K562 (cell line): Measurements from ENCODE around the gene CASTOR1. TPM values are rescaled to one million over a fixed set of nuclear protein-coding genes. Genes with fewer than 3 reads are reported as not detected.

ENCODE experiments used
- BCL6 ChIP-seq: fragments of 250-450 bp; sonication (Bioruptor Pico); IDR thresholded peaks from 2 replicates; pipeline ENCODE4 v1.4.0; 2020
- CBX8 ChIP-seq: fragments of 200-600 bp; sonication (generic); IDR thresholded peaks from 2 replicates; pipeline ENCODE4 v1.6.1; 2012; ENCODE audit warnings: borderline replicate concordance, mixed run types, low read depth, mild to moderate bottlenecking, moderate library complexity, mixed read lengths, low read length, control low read depth, inconsistent platforms; ENCODE audit not compliant: poor library complexity, severe bottlenecking; ENCODE audit errors: extremely low read depth
- CREM ChIP-seq: IDR thresholded peaks from 2 replicates; pipeline ENCODE4 v1.6.1; 2014; ENCODE audit warnings: antibody characterized with exemption, low read depth
- EGR1 ChIP-seq: fragments of 450-650 bp; conservative IDR thresholded peaks from 2 replicates; pipeline ENCODE4 v1.6.1; 2017; ENCODE audit warnings: mild to moderate bottlenecking
- NCOA6 ChIP-seq: fragments of 450-650 bp; IDR thresholded peaks from 2 replicates; pipeline ENCODE4 v1.6.1; 2017; ENCODE audit warnings: mild to moderate bottlenecking
- POLR2AphosphoS5 ChIP-seq: IDR thresholded peaks from 2 replicates; pipeline ENCODE4 v1.6.1; 2011; ENCODE audit warnings: mild to moderate bottlenecking, low read depth, low read length, moderate library complexity; ENCODE audit not compliant: control insufficient read depth, insufficient read depth
- RBM25 ChIP-seq: fragments of 200-400 bp; formaldehyde crosslinking; IDR thresholded peaks from 2 replicates; pipeline ENCODE4 v1.6.1; 2018; ENCODE audit warnings: low read length, low read depth, moderate library complexity; ENCODE audit not compliant: severe bottlenecking
- SIN3A ChIP-seq, 2 experiments: fragments of 150-350 bp in 1 of 2; IDR thresholded peaks; 2 replicates each; pipeline ENCODE4 v1.6.1; 2011 to 2016; ENCODE audit warnings: borderline replicate concordance in 2 of 2, low read depth in 2 of 2, low read length in 2 of 2, mild to moderate bottlenecking in 2 of 2, moderate library complexity in 2 of 2; ENCODE audit not compliant: control insufficient read depth in 1 of 2
- YY1 ChIP-seq, 3 experiments: IDR thresholded peaks; 2 replicates each; pipeline ENCODE4 v1.6.1; 2011; ENCODE audit warnings: low read length in 2 of 3, mild to moderate bottlenecking in 2 of 3, moderate library complexity in 2 of 3, borderline replicate concordance in 1 of 3, control low read depth in 1 of 3, low read depth in 1 of 3; ENCODE audit not compliant: insufficient read depth in 3 of 3, insufficient replicate concordance in 2 of 3, control insufficient read depth in 1 of 3, insufficient read length in 1 of 3; ENCODE audit errors: extremely low read depth in 1 of 3
- ZFX ChIP-seq: sonication (generic); formaldehyde crosslinking; IDR thresholded peaks from 2 replicates; pipeline ENCODE4 v1.8.0; 2022; ENCODE audit warnings: mild to moderate bottlenecking, missing genetic modification reagents, moderate library complexity
- ZNF232 ChIP-seq: sonication (generic); formaldehyde crosslinking; IDR thresholded peaks from 2 replicates; pipeline ENCODE4 v1.8.0; 2022; ENCODE audit warnings: mild to moderate bottlenecking, missing genetic modification reagents
- polyA plus RNA-seq, 8 experiments: library from polyadenylated mRNA; depleted of rRNA in 4 of 8; stranded (reverse) in 5 of 8; unstranded in 3 of 8; fragments of >200 nt; fragmentation: Nextera tagmentation in 2 of 8; fragmentation: Illumina TruSeq in 1 of 8; extraction: Ambion mirVana in 2 of 8; extraction: Trizol in 1 of 8; gene quantifications; 2 replicates each; pipeline versions ENCODE4 v1.2.1 to v1.2.3, GENCODE V29; 2011 to 2014; ENCODE audit warnings: inconsistent platforms in 1 of 8, missing spikeins in 1 of 8
- total RNA-seq, 7 experiments: library from RNA; depleted of rRNA in 6 of 7; stranded (reverse); fragments of >200 nt in 6 of 7; fragmentation: Illumina TruSeq in 2 of 7; extraction: Trizol in 2 of 7; gene quantifications; 2 replicates each; pipeline versions ENCODE4 v1.2.1 to v1.2.3, GENCODE V29; 2011 to 2021; ENCODE audit warnings: low replicate concordance in 1 of 7
- TF ChIP-seq, protein P1 (sequence below): sonication (generic); formaldehyde crosslinking; IDR thresholded peaks from 2 replicates; pipeline ENCODE4 v1.8.0; 2022; ENCODE audit warnings: missing genetic modification reagents, mild to moderate bottlenecking, borderline replicate concordance
- TF ChIP-seq, protein P2 (sequence below): sonication (generic); formaldehyde crosslinking; IDR thresholded peaks from 2 replicates; pipeline ENCODE4 v1.8.0; 2022; ENCODE audit warnings: missing genetic modification reagents, mild to moderate bottlenecking, moderate library complexity, borderline replicate concordance
- TF ChIP-seq, protein P3 (sequence below): sonication (generic); formaldehyde crosslinking; IDR thresholded peaks from 2 replicates; pipeline ENCODE4 v1.8.0; 2023; ENCODE audit warnings: mild to moderate bottlenecking, missing genetic modification reagents

Gene CASTOR1
- total and polyA plus RNA-seq, 9 of the 15 experiments (the other 6 are each of a cell fraction or from before 2014, with no cell fraction given) = 0.35 to 2.6 (median 1.1) TPM

DNA sequence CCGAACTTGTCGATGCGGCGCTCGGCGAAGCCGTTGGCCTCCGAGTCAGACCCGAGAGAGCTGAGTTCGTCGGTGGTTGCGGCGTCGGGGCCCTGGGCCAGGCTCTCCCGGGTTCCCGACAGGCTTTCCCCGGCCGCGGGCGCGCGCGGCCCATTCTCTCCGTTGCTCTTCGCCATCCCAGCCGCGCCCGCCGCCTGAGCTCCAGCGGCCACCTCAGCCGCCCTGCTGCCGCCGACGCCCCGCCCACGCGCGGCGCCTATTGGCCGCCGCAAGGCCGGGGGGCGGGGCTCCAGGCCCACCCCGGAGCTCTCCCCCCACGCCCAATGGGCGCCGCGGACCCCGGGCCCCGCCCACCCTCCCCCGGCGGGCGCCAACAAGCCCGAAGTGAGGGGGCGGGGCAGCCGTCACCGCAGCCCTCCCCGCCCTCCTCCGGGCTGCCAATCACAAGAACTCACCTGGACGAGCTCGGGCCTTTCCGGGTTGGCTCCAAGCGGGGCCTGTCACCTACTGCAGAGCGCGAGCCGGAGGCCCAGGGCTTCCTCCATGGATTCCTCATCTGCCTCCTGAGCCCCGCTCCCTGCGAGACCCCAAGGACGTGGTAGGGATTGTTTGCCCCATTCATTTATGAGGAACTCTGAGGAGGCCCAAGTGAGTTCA is 37.5 kb upstream of the CASTOR1 start, which contains the start of gene TBC1D10A (continued):
- TF ChIP-seq ZFX (CRISPR knock-in tag) = peak; percentile 83
- peak in 1 of 3 experiments; percentile 57 for TF ChIP-seq YY1 (IDR thresholded peaks at IDR 0.05; ENCODE audit: borderline replicate concordance in 1 of 3, control insufficient read depth in 1 of 3, extremely low read depth in 1 of 3, insufficient read depth in 3 of 3, insufficient read length in 1 of 3, insufficient replicate concordance in 2 of 3, low read depth in 1 of 3, low read length in 2 of 3)
- TF ChIP-seq, protein P1, sequence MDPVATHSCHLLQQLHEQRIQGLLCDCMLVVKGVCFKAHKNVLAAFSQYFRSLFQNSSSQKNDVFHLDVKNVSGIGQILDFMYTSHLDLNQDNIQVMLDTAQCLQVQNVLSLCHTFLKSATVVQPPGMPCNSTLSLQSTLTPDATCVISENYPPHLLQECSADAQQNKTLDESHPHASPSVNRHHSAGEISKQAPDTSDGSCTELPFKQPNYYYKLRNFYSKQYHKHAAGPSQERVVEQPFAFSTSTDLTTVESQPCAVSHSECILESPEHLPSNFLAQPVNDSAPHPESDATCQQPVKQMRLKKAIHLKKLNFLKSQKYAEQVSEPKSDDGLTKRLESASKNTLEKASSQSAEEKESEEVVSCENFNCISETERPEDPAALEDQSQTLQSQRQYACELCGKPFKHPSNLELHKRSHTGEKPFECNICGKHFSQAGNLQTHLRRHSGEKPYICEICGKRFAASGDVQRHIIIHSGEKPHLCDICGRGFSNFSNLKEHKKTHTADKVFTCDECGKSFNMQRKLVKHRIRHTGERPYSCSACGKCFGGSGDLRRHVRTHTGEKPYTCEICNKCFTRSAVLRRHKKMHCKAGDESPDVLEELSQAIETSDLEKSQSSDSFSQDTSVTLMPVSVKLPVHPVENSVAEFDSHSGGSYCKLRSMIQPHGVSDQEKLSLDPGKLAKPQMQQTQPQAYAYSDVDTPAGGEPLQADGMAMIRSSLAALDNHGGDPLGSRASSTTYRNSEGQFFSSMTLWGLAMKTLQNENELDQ (CRISPR knock-in tag) = no peak
- no peak for TF ChIP-seq NCOA6
- 0 out of 4 replicates have a peak, but pooled peaks of 1 of the 2 experiments have one; percentile 21 for TF ChIP-seq SIN3A (IDR thresholded peaks at IDR 0.05; ENCODE audit: borderline replicate concordance in 2 of 2, control insufficient read depth in 1 of 2, low read depth in 2 of 2, low read length in 2 of 2)
- TF ChIP-seq, protein P2, sequence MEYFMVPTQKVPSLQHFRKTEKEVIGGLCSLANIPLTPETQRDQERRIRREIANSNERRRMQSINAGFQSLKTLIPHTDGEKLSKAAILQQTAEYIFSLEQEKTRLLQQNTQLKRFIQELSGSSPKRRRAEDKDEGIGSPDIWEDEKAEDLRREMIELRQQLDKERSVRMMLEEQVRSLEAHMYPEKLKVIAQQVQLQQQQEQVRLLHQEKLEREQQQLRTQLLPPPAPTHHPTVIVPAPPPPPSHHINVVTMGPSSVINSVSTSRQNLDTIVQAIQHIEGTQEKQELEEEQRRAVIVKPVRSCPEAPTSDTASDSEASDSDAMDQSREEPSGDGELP = 0 out of 2 replicates have a peak, but pooled peaks have one; percentile 22
- TF ChIP-seq POLR2AphosphoS5 = 0 out of 2 replicates have a peak, but pooled peaks have one; percentile 21
- no peak for TF ChIP-seq BCL6
- TF ChIP-seq ZNF232 = no peak
- TF ChIP-seq RBM25 = peak; percentile 65
- no peak for TF ChIP-seq CBX8
- peak; percentile 17; the same call in 1 of the 2 replicates for TF ChIP-seq EGR1
- 0 out of 2 replicates have a peak, but pooled peaks have one; percentile 35 for TF ChIP-seq CREM
- TF ChIP-seq, protein P3, sequence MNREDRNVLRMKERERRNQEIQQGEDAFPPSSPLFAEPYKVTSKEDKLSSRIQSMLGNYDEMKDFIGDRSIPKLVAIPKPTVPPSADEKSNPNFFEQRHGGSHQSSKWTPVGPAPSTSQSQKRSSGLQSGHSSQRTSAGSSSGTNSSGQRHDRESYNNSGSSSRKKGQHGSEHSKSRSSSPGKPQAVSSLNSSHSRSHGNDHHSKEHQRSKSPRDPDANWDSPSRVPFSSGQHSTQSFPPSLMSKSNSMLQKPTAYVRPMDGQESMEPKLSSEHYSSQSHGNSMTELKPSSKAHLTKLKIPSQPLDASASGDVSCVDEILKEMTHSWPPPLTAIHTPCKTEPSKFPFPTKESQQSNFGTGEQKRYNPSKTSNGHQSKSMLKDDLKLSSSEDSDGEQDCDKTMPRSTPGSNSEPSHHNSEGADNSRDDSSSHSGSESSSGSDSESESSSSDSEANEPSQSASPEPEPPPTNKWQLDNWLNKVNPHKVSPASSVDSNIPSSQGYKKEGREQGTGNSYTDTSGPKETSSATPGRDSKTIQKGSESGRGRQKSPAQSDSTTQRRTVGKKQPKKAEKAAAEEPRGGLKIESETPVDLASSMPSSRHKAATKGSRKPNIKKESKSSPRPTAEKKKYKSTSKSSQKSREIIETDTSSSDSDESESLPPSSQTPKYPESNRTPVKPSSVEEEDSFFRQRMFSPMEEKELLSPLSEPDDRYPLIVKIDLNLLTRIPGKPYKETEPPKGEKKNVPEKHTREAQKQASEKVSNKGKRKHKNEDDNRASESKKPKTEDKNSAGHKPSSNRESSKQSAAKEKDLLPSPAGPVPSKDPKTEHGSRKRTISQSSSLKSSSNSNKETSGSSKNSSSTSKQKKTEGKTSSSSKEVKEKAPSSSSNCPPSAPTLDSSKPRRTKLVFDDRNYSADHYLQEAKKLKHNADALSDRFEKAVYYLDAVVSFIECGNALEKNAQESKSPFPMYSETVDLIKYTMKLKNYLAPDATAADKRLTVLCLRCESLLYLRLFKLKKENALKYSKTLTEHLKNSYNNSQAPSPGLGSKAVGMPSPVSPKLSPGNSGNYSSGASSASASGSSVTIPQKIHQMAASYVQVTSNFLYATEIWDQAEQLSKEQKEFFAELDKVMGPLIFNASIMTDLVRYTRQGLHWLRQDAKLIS (CRISPR knock-in tag) = no peak
